ENCODE measurements around the gene AMER3.

AMER3 gene

GRCh38 chr2:130795431-130795830 is 40.1 kb downstream of the AMER3 start:
- no peak for ATAC-seq (ENCODE audit: insufficient read depth, low read depth)
- Histone ChIP-seq H2AFZ (ENCODE audit: low read depth, low read length) (no peak overlapping the region), H3K27me3 (ENCODE audit: insufficient read depth, low read length, poor library complexity) (peaks cover 8% of the 10 kb centered on the region), H3K4me1 (ENCODE audit: insufficient read depth, low read length) (peaks cover 18% of the 10 kb centered on the region), H3K4me3 (ENCODE audit: low read depth in 1 of 2, low read length in 2 of 2) (no peak overlapping the region), H3K9ac (ENCODE audit: low read depth, low read length) (no peak overlapping the region), H3K9me3 (ENCODE audit: insufficient read depth, low read length, severe bottlenecking) (no peaks in the 10 kb centered on the region), H3K79me2 (ENCODE audit: insufficient read depth, low read length) (no peaks in the 10 kb centered on the region), H3K4me2 (ENCODE audit: insufficient read depth, low read length) (no peak overlapping the region), H4K20me1 (ENCODE audit: insufficient read depth, low read length) (no peaks in the 10 kb centered on the region), H3K36me3 (ENCODE audit: insufficient read depth, low read length) (no peaks in the 10 kb centered on the region), H3K27ac (ENCODE audit: low read length) (no peak overlapping the region)
- no peak for DNase-seq
- TF ChIP-seq EZH2 (IDR thresholded peaks at IDR 0.05; ENCODE audit: borderline replicate concordance, low read depth, low read length, severe bottlenecking) (no peak), CTCF (IDR thresholded peaks at IDR 0.05; ENCODE audit: borderline replicate concordance, extremely low read depth, low read length, poor library complexity, severe bottlenecking) (no peak)

- no peak overlapping the region for H3K4me3 ChIP-seq (ENCODE audit: low read depth in 1 of 2, low read length in 2 of 2)
- no peak overlapping the region for H2AFZ ChIP-seq (ENCODE audit: low read depth, low read length)
- H3K36me3 ChIP-seq (ENCODE audit: insufficient read depth, low read length), result no peaks in the 10 kb centered on the region
- ATAC-seq (ENCODE audit: insufficient read depth, low read depth) (no peak), DNase-seq (no peak)
- no peaks in the 10 kb centered on the region for H3K79me2 ChIP-seq (ENCODE audit: insufficient read depth, low read length)
- H3K9me3 ChIP-seq (ENCODE audit: insufficient read depth, low read length, severe bottlenecking), result no peaks in the 10 kb centered on the region
- H3K27ac ChIP-seq (ENCODE audit: low read length), result no peak overlapping the region
- no peaks in the 10 kb centered on the region for H4K20me1 ChIP-seq (ENCODE audit: insufficient read depth, low read length)
- H3K9ac ChIP-seq (ENCODE audit: low read depth, low read length), result no peak overlapping the region
- no peak for TF ChIP-seq CTCF (IDR thresholded peaks at IDR 0.05; ENCODE audit: borderline replicate concordance, extremely low read depth, low read length, poor library complexity, severe bottlenecking)
- TF ChIP-seq EZH2 (IDR thresholded peaks at IDR 0.05; ENCODE audit: borderline replicate concordance, low read depth, low read length, severe bottlenecking), result no peak
- H3K4me1 ChIP-seq (ENCODE audit: insufficient read depth, low read length), result peaks cover 18% of the 10 kb centered on the region
- H3K4me2 ChIP-seq (ENCODE audit: insufficient read depth, low read length), result no peak overlapping the region
- H3K27me3 ChIP-seq (ENCODE audit: insufficient read depth, low read length, poor library complexity), result peaks cover 8% of the 10 kb centered on the region
Observed at GRCh38 chr2:130796290-130796689, 41.0 kb downstream of the AMER3 start.

GRCh38 chr2:130797493-130798435 is 42.4 kb downstream of the AMER3 start:
- ATAC-seq (ENCODE audit: insufficient read depth, low read depth), result peak; percentile 95
- Histone ChIP-seq H3K4me3 (ENCODE audit: low read depth in 1 of 2, low read length in 2 of 2) (peak overlapping the region; percentile 63 to 88), H3K9ac (ENCODE audit: low read depth, low read length) (peak overlapping the region; percentile 86), H3K27ac (ENCODE audit: low read length) (peak overlapping the region; percentile 70), H3K4me2 (ENCODE audit: insufficient read depth, low read length) (peak overlapping the region; percentile 100), H4K20me1 (ENCODE audit: insufficient read depth, low read length) (no peaks in the 10 kb centered on the region), H3K36me3 (ENCODE audit: insufficient read depth, low read length) (no peaks in the 10 kb centered on the region), H3K4me1 (ENCODE audit: insufficient read depth, low read length) (peaks cover 18% of the 10 kb centered on the region), H2AFZ (ENCODE audit: low read depth, low read length) (peak overlapping the region; percentile 98), H3K9me3 (ENCODE audit: insufficient read depth, low read length, severe bottlenecking) (no peaks in the 10 kb centered on the region), H3K79me2 (ENCODE audit: insufficient read depth, low read length) (no peaks in the 10 kb centered on the region), H3K27me3 (ENCODE audit: insufficient read depth, low read length, poor library complexity) (peaks cover 8% of the 10 kb centered on the region)
- DNase-seq, result peak; percentile 90
- peak; percentile 59 for TF ChIP-seq EZH2 (IDR thresholded peaks at IDR 0.05; ENCODE audit: borderline replicate concordance, low read depth, low read length, severe bottlenecking)
- TF ChIP-seq CTCF (IDR thresholded peaks at IDR 0.05; ENCODE audit: borderline replicate concordance, extremely low read depth, low read length, poor library complexity, severe bottlenecking), result peak; percentile 92

All from DND-41 (cell line).